NK-92 (cell line): Measurements from ENCODE around the gene KCNQ1.

ENCODE experiments used
- DNase-seq: peaks from one replicate; lab custom pipeline; 2025; ENCODE audit not compliant: unreplicated experiment; lab: John Stamatoyannopoulos, UW

KCNQ1 gene

GRCh38 chr11:2868506-2869133, 423.8 kb downstream of the KCNQ1 start:
- DNase-seq: no peak

- DNase-seq: no peak
These were observed 424.3 kb downstream of the KCNQ1 start for GRCh38 chr11:2869134-2869526.

GRCh38 chr11:2869561-2870427, 425.0 kb downstream of the KCNQ1 start:
- no peak for DNase-seq

GRCh38 chr11:2870460-2870859, 425.7 kb downstream of the KCNQ1 start:
- no peak for DNase-seq

- DNase-seq: no peak
These were observed 426.3 kb downstream of the KCNQ1 start for GRCh38 chr11:2870969-2871680.

GRCh38 chr11:2874963-2875362, 430.2 kb downstream of the KCNQ1 start:
- no peak for DNase-seq

- no peak for DNase-seq
These were observed 432.7 kb downstream of the KCNQ1 start for GRCh38 chr11:2877474-2877873.

GRCh38 chr11:2878782-2879181, 434.0 kb downstream of the KCNQ1 start:
- no peak for DNase-seq

GRCh38 chr11:2880646-2881045, 435.8 kb downstream of the KCNQ1 start:
- DNase-seq: no peak

GRCh38 chr11:2881076-2881980, 436.5 kb downstream of the KCNQ1 start:
- DNase-seq: no peak

- DNase-seq: no peak
These were observed 437.2 kb downstream of the KCNQ1 start for GRCh38 chr11:2881981-2882375.

GRCh38 chr11:2882396-2883110, 437.7 kb downstream of the KCNQ1 start:
- DNase-seq: no peak

GRCh38 chr11:2883640-2883978, 438.8 kb downstream of the KCNQ1 start:
- DNase-seq: no peak

- no peak for DNase-seq
These were observed 439.4 kb downstream of the KCNQ1 start for GRCh38 chr11:2883979-2884815.

- DNase-seq: no peak
These were observed 440.3 kb downstream of the KCNQ1 start for GRCh38 chr11:2885017-2885677.

GRCh38 chr11:2885678-2886081, 440.9 kb downstream of the KCNQ1 start, which contains the start of gene CDKN1C:
TSS of gene CDKN1C (minus strand) at chr11:2885775. CDS start at chr11:2885456, 319 bp downstream.
- no peak for DNase-seq

GRCh38 chr11:2886191-2886894, 441.5 kb downstream of the KCNQ1 start:
- no peak for DNase-seq

GRCh38 chr11:2886936-2887335, 442.1 kb downstream of the KCNQ1 start:
- no peak for DNase-seq
